ENCODE measurements around the gene NACA2.
"Not testable (repeated sequence)": the region's sequence is repeated elsewhere in the genome, so short reads cannot be mapped to it uniquely, and the experiment has no call there.

NACA2 gene

DNA sequence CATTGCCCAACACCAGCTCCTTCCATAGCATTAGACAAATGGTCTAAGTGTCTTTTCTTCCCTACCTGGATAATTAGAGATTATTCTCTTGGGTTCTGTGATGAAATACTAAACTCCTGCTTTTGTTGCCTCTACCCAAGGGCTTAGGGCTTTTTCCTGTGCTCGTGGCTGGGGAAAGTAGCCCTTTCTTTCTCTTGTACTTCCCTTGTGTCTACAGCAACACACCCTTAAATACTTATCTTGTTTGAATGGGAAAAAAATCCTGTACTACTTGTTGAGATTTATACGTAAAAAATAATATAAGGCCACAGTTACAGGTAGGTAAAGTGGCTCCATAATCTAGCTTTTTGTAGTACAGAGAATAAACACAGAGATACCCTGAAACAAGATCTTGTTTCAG, 7.0 kb upstream of the NACA2 start:
- DNase-seq = no peak

- DNase-seq = no peak
These were observed 6.6 kb upstream of the NACA2 start for GRCh38 chr17:61597607-61598006.

DNA sequence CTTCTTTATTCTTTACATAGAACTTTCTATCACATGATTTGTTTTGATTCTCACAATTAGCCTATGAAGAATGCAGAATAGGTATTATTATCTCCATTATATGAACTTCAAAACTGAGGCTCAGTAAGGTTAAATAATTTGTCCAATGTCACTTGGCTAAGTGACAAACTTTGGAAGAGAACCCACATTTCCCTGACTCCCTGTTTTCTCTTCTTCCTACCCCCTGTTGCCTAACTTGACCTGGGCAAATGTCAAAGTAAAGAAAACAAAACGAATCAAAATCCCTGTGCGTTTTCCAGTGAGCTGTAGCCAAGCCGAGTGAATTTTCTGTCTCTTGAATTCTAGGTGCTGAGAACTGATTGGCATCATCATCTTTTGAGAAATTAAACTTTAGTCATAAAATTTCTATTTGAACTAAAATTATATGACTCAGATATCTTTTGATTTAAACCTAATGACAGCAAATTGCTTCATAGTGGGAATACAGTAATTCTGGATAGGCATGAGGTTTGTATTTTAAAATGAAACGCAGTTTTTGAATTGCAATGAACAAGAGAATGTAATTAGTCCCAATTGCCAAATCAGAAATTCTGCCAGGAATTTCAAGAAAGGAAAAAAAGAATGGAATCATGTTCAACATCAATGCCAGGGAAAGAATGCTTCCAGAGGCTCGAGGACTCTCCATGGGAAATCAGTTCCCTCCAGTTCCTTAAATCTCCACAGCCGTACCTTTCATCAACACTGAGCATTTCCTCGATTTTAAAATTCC, 4.6 kb upstream of the NACA2 start:
- no peak for DNase-seq

GRCh38 chr17:61594294-61594825, 3.3 kb upstream of the NACA2 start:
- DNase-seq = no peak

GRCh38 chr17:61593426-61593825, 2.4 kb upstream of the NACA2 start:
- DNase-seq = peak in 2 of 3 donors; percentile 7 to 17

DNA sequence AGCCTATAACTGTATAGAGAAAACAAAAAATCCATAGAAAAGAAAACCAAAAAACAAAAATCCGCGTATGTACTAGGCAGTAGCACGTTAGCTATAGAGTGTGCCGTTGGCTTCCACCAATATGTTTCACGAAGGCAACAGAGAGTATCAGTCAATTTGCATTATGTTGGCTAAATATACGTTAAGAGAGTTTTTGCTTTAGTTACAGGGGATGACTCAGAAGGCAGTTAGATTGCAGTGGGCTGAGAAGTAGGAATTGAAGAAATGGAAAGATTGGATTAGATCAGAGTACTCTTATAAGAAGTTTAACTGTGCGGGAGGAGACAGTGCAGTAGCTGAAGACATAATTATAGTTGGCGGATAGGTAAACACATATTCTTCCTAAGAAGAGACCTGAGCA, 911 bp upstream of the NACA2 start:
- DNase-seq = no peak

GRCh38 chr17:61589990-61590389, 1.0 kb downstream of the NACA2 start:
- DNase-seq = no peak

GRCh38 chr17:61587807-61588660, 3.0 kb downstream of the NACA2 start:
- no peak for DNase-seq

- no peak for DNase-seq
These were observed 3.8 kb downstream of the NACA2 start for GRCh38 chr17:61587242-61587641.

DNA sequence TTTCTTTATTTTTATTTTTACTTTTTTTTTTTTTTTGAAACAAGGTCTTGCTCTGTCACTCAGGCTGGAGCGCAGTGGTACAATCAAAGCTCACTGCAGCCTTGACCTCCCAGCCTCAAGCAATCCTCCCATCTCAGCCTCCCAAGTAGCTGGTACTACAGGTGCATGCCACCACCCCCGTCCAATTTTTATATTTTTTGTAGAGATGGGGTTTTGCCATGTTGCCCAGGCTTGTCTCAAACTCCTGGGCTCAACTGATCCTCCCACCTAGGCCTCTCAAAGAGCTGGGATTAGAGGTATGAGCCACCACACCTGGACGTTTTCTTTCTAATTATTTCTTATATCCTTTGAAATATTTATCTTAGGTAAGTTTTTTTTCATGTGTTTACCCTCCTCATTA, 4.4 kb downstream of the NACA2 start:
- not testable (repeated sequence) for DNase-seq

DNA sequence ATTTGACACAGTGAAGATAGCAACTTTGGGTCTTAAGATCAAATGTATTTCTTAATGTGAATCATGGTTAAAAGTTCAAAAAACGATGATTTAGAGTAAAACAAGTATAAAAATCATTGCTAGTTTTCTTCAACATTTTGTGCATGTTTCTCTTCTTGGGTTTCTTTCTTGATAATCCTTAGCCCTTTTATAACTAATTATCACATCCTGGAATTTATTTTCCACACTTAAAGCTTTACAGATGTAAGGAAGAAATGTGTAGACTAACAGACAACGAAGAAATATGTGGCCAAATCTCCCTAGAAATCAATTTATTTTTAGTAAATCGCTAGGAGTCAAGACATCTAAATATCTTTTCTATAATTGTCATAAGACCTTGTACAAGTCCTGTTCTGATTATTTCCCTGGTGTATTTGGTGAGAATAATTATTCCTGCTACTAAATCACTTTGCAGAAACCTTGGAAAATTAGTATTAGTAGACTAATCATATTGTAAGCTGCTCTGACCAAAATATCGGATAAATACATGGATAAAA, 4.9 kb downstream of the NACA2 start:
- DNase-seq = no peak

DNA sequence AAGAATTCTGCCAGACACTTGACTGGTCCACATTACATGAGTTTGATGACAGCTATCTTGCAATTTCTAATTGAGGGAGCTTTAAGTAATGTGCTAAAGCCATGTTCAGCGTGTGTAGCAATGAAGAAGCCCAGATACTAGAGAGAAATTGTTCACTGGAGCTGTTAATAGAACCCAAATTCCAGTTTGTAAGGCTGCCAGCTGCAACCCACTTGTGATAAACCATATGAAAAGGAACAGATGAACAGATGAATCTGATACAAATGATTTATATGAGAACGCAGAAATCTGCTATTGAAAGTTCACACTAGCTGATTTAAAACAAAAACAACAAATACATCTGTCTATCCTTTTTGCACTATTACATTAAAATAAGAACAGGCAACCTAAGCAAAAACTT, 6.2 kb downstream of the NACA2 start:
- DNase-seq = no peak

DNA sequence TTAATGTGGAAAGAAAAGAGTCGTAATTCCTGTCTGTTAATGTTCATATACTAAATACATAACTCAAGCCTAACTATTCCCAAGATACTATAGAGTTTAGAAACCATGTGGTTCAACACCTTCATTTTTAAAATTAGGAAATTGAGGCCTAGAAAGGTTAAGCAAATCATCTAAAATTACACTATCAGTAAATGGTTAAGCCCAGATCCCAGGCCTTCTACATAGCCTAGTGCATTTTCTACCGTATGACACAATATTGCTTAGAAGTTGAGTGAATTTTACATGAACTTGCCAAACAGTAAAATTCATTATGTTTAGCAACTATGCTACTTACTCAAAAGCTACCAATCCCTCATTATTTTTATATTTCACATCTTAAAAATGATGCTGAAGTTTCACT, 6.8 kb downstream of the NACA2 start:
- no peak for DNase-seq

DNA sequence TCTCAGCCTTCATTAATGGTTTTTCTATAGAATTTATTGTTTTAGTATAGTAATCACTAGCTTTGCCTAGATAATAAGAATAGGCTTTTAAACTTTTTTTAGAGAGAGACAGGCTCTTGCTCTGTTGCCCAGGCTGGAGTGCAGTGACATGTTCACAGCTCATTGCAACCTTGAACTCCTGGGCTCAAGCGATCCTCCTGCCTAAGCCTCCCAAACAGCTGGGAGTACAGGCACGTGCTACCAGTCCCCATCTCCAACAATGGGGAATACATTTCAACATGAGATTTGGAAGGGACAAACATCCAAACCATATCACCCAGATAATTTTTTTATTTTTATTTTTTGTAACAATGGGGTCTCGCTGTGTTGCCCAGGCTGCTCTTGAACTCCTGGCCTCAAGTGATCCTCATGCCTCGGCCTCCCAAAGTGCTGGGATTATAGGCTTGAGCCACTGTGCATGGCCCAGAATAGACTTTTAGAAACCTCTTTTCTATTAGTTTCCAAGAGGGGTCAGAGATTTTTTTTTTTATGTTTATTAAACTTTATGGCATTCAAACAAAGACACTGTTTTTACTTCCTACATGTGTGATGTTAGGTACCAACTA, 7.3 kb downstream of the NACA2 start:
- no peak for DNase-seq

- peak; percentile 26 to 61 (median 56) for DNase-seq
These were observed 7.8 kb downstream of the NACA2 start for GRCh38 chr17:61583242-61583641.

GRCh38 chr17:61582593-61582992, 8.4 kb downstream of the NACA2 start:
- DNase-seq = no peak

DNA sequence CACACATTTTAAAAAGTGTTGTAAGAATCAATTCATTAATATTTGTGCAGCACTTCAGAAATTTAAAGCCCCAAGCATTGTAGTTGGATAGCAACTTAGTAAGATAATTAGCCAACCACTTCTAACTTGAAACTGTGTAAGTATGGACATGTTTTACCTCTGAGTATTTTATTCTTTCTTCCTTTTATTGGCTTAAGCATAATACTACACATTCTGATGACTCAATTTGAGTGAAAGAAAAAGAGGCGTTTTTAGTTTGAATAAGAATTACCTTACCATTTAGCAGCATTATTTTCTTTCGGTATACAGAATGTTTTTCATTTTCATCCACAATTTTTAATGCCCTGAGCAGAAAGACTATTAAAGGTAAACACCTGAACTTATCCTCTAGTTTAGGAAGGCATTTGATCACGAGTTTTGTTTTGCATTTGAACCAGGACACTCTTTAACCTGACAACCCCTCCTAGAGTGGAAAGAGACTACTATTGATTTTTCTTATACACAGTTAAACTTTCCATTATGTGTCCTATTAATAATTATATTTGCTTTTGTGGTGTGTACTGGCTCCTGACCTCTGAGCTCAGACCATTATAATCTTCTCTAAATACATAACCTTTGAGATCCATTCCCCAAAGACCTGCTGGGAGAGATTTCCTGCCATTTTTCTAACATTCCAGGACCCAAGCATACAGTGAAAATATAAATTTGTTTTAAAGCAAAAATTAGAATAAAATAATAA, 9.2 kb downstream of the NACA2 start:
- no peak for DNase-seq

DNA sequence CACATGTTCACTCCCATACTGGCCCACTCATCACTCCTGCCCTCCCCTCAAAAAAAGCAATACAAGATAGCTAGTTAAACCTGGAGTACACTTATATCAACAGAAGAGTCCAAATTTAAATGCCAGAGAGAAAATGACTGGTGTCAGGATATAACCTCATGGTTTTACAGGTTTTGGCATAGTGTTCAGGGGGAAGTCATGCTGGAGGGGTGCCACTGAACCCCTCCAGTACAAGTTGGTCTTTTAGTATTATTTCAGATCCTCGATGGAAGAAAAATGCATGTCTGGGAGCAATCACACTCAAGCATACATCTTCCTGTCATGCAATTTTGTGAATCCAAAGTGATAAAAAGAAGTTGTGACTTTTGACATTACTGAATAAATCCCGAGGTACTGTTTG, 10.5 kb downstream of the NACA2 start:
- DNase-seq = no peak

DNA sequence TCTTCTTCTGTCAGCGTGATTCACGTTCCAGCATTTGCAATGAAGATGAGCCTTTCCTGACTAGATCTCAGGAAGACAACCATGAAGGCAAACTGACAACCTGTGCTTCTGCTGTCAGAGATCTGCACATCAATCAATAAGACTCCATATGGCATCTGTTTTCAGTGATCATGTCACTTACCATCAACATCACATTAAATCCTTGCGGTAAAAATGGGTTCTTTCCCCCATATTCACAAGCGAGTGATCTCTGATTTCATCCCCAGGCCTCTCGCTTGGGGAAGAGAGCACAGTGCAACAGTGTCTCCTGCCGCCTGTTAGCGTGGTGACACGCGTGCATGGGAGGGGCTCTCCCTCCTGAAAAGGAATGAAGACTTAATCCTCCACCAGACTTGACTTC, 11.1 kb downstream of the NACA2 start:
- no peak for DNase-seq

GRCh38 chr17:61579347-61579746, 11.7 kb downstream of the NACA2 start:
- no peak for DNase-seq

- no peak for DNase-seq
These were observed 12.4 kb downstream of the NACA2 start for GRCh38 chr17:61578645-61579044.

GRCh38 chr17:61575983-61576382, 15.0 kb downstream of the NACA2 start:
- DNase-seq = no peak

All from suppressor macrophage treated with lipopolysaccharide for 1 hour (primary cell).